ENCODE data around the gene ASAP3. TPM values are rescaled to one million over a fixed set of nuclear protein-coding genes. Genes with fewer than 3 reads are reported as not detected.

ASAP3 gene
- total RNA-seq, 1 experiment from 2014 or later: 71.2 TPM

GRCh38 chr1:23472351-23473036, 11.5 kb downstream of the ASAP3 start:
- Mint-ChIP-seq H3K9me3 (no peaks in the 10 kb centered on the region), H3K4me1 (peaks cover 16% of the 10 kb centered on the region), H3K27ac (no peak overlapping the region), H3K27me3 (ENCODE audit: low read depth) (no peaks in the 10 kb centered on the region), H3K4me3 (no peak overlapping the region), H3K36me3 (no peaks in the 10 kb centered on the region)
- ATAC-seq (no peak), DNase-seq (ENCODE audit: low spot score) (no peak)
- TF ChIP-seq MLX (CRISPR knock-in tag; IDR thresholded peaks at IDR 0.05): no peak
- TF ChIP-seq PREB (CRISPR knock-in tag; IDR thresholded peaks at IDR 0.05; ENCODE audit: borderline replicate concordance): no peak
- TF ChIP-seq ZNF425 (CRISPR knock-in tag; conservative IDR thresholded peaks at IDR 0.05): no peak
- no peak for TF ChIP-seq SOX15 (CRISPR knock-in tag; IDR thresholded peaks at IDR 0.05)
- no peak for TF ChIP-seq NFATC4 (CRISPR knock-in tag; IDR thresholded peaks at IDR 0.05)
- TF ChIP-seq ERG (CRISPR knock-in tag; IDR thresholded peaks at IDR 0.05): no peak
- TF ChIP-seq ATF2 (CRISPR knock-in tag; IDR thresholded peaks at IDR 0.05; ENCODE audit: borderline replicate concordance, low read depth): no peak
- TF ChIP-seq ELF4 (CRISPR knock-in tag; IDR thresholded peaks at IDR 0.05; ENCODE audit: low read depth): no peak
- TF ChIP-seq AR (CRISPR knock-in tag; IDR thresholded peaks at IDR 0.05): no peak
- no peak for TF ChIP-seq ZNF416 (CRISPR knock-in tag; IDR thresholded peaks at IDR 0.05)
- no peak for TF ChIP-seq CTCF (IDR thresholded peaks at IDR 0.05)
- no peak for TF ChIP-seq OVOL2 (CRISPR knock-in tag; IDR thresholded peaks at IDR 0.05; ENCODE audit: borderline replicate concordance)
- no peak for TF ChIP-seq GABPB1 (CRISPR knock-in tag; IDR thresholded peaks at IDR 0.05)
- TF ChIP-seq STAT6 (CRISPR knock-in tag; conservative IDR thresholded peaks at IDR 0.05; ENCODE audit: low read depth): no peak
- TF ChIP-seq NR1H2 (CRISPR knock-in tag; IDR thresholded peaks at IDR 0.05): no peak
- TF ChIP-seq MYBL2 (CRISPR knock-in tag; IDR thresholded peaks at IDR 0.05): no peak
- ChIA-PET CTCF (no interaction called here), POLR2A (no interaction called here)

All from WTC11 (cell line).